HFFc6 (cell line): ENCODE results near the gene ZFAND2B. TPM values are rescaled to one million over a fixed set of nuclear protein-coding genes. Genes with fewer than 3 reads are reported as not detected.

Experiments
- DNase-seq: peaks from one replicate; pipeline ENCODE4 v3.0.0-alpha.2; 2018
- H3K27ac Mint-ChIP-seq: 2 replicates; pipeline ENCODE4 v1.8.0; 2020; ENCODE audit warnings: mild to moderate bottlenecking, mixed read lengths
- H3K27me3 Mint-ChIP-seq: 2 replicates; pipeline ENCODE4 v1.8.0; 2021; ENCODE audit warnings: mild to moderate bottlenecking, moderate library complexity, mixed read lengths; ENCODE audit not compliant: insufficient read depth
- H3K36me3 Mint-ChIP-seq: 2 replicates; pipeline ENCODE4 v1.8.0; 2021; ENCODE audit warnings: low read depth, mixed read lengths
- H3K4me1 Mint-ChIP-seq: 2 replicates; pipeline ENCODE4 v1.8.0; 2020; ENCODE audit warnings: low read depth, mixed read lengths
- H3K4me3 Mint-ChIP-seq: 2 replicates; pipeline ENCODE4 v1.8.0; 2020; ENCODE audit warnings: mild to moderate bottlenecking, moderate library complexity, mixed read lengths
- H3K9me3 Mint-ChIP-seq: 2 replicates; pipeline ENCODE4 v1.8.0; 2020; ENCODE audit warnings: mild to moderate bottlenecking, mixed read lengths
- CTCF ChIP-seq: fragments of 200-600 bp; sonication (generic); IDR thresholded peaks from 2 replicates; pipeline ENCODE4 v1.5.0; 2021; ENCODE audit warnings: antibody characterized with exemption, mild to moderate bottlenecking
- total RNA-seq, 6 experiments: library from RNA; stranded (reverse); fragmentation: NEBNext Ultra II Directional; extraction: Animal tissue kit (Norgen Biotek cat#: 25700); gene quantifications; 2 replicates in 1 of 6; 3 replicates in 5 of 6; pipeline ENCODE4 v1.2.3, GENCODE V29; 2021

Gene ZFAND2B
- total RNA-seq, 6 experiments from 2014 or later, result 28.8 to 39.6 (median 33.1) TPM

GRCh38 chr2:219176818-219177551 lies 29.6 kb upstream of the ZFAND2B start, which contains the start of gene CNPPD1:
TSS of gene CNPPD1 (minus strand) at chr2:219176925. CDS start at chr2:219176828, 97 bp downstream.
- DNase-seq, result peak; percentile 60
- Mint-ChIP-seq H3K9me3 (no peaks in the 10 kb centered on the region), H3K4me1 (peaks cover 38% of the 10 kb centered on the region), H3K27me3 (peaks cover 2% of the 10 kb centered on the region), H3K4me3 (peak within 1 kb of the TSS; percentile 94), H3K36me3 (peaks cover 27% of the 10 kb centered on the region), H3K27ac (peak within 1 kb of the TSS; percentile 95)
- no peak for TF ChIP-seq CTCF

GRCh38 chr2:219177552-219178376 lies 28.8 kb upstream of the ZFAND2B start, which contains the start of gene RETREG2:
TSS of gene RETREG2 (plus strand) at chr2:219178275. CDS start at chr2:219178353, 78 bp downstream.
- DNase-seq, result peak; percentile 71
- H3K4me1 Mint-ChIP-seq, result peaks cover 38% of the 10 kb centered on the region
- H3K27me3 Mint-ChIP-seq, result peaks cover 2% of the 10 kb centered on the region
- H3K27ac Mint-ChIP-seq, result peak within 1 kb of the TSS; percentile 95
- peak within 1 kb of the TSS; percentile 94 for H3K4me3 Mint-ChIP-seq
- peak; percentile 76 for TF ChIP-seq CTCF
- H3K36me3 Mint-ChIP-seq, result peaks cover 27% of the 10 kb centered on the region
- H3K9me3 Mint-ChIP-seq, result no peaks in the 10 kb centered on the region

GRCh38 chr2:219178377-219179175 lies 28.0 kb upstream of the ZFAND2B start:
- Mint-ChIP-seq H3K27me3 (peaks cover 2% of the 10 kb centered on the region), H3K4me3 (peak overlapping the region; percentile 94), H3K36me3 (peaks cover 35% of the 10 kb centered on the region), H3K4me1 (peaks cover 38% of the 10 kb centered on the region), H3K9me3 (no peaks in the 10 kb centered on the region), H3K27ac (peak overlapping the region; percentile 70)
- peak; percentile 14 for DNase-seq
- no peak; the same call in none of the 2 replicates for TF ChIP-seq CTCF

GRCh38 chr2:219179601-219180465 lies 26.7 kb upstream of the ZFAND2B start:
- peak overlapping the region; percentile 94 for H3K4me3 Mint-ChIP-seq
- no peak overlapping the region for H3K27ac Mint-ChIP-seq
- TF ChIP-seq CTCF, result no peak
- no peaks in the 10 kb centered on the region for H3K9me3 Mint-ChIP-seq
- H3K27me3 Mint-ChIP-seq, result peaks cover 2% of the 10 kb centered on the region; the same call in 1 of the 2 replicates
- DNase-seq, result no peak
- peaks cover 26% of the 10 kb centered on the region for H3K36me3 Mint-ChIP-seq
- peaks cover 27% of the 10 kb centered on the region for H3K4me1 Mint-ChIP-seq
